BJ (cell line): ENCODE measurements around the gene DLX3. TPM values are rescaled to one million over a fixed set of nuclear protein-coding genes. Genes with fewer than 3 reads are reported as not detected.

ENCODE experiments used
- CTCF ChIA-PET: fragments of 350-600 bp; formaldehyde crosslinking; extraction: SDS; loops from one replicate; lab custom pipeline; 2021; ENCODE audit warnings: antibody characterized with exemption, inconsistent platforms; lab: Yijun Ruan, JAX
- POLR2A ChIA-PET: fragments of 300-600 bp; sonication (Branson Sonifier 250); formaldehyde crosslinking; extraction: SDS; loops from one replicate; lab custom pipeline; 2021; ENCODE audit warnings: antibody characterized with exemption; lab: Charles Lee
- DNase-seq: peaks from one replicate; pipeline ENCODE4 v3.0.0-alpha.2; 2011; ENCODE audit warnings: low read depth
- H3K27me3 ChIP-seq: 2 replicates; pipeline ENCODE4 v1.6.0; 2011; ENCODE audit warnings: low read length; ENCODE audit not compliant: control insufficient read depth, insufficient read depth
- H3K36me3 ChIP-seq: 2 replicates; pipeline ENCODE4 v1.5.1; 2011; ENCODE audit warnings: low read length; ENCODE audit not compliant: control insufficient read depth, insufficient read depth
- H3K4me3 ChIP-seq: 2 replicates; pipeline ENCODE4 v1.5.1; 2011; ENCODE audit warnings: low read depth, mild to moderate bottlenecking, control low read depth, low read length
- polyA plus RNA-seq: library from polyadenylated mRNA; depleted of rRNA; stranded (reverse); fragments of >200 nt; gene quantifications from 2 replicates; pipeline ENCODE4 v1.2.3, GENCODE V29; 2011
- TF ChIP-seq, protein P1 (sequence below): IDR thresholded peaks from 2 replicates; pipeline ENCODE4 v1.5.1; 2011; ENCODE audit warnings: low read depth, mild to moderate bottlenecking, control low read depth, inconsistent platforms, low read length, moderate library complexity; ENCODE audit not compliant: insufficient read depth

Gene DLX3
- polyA plus RNA-seq, 1 experiment: 0.06 TPM

DNA sequence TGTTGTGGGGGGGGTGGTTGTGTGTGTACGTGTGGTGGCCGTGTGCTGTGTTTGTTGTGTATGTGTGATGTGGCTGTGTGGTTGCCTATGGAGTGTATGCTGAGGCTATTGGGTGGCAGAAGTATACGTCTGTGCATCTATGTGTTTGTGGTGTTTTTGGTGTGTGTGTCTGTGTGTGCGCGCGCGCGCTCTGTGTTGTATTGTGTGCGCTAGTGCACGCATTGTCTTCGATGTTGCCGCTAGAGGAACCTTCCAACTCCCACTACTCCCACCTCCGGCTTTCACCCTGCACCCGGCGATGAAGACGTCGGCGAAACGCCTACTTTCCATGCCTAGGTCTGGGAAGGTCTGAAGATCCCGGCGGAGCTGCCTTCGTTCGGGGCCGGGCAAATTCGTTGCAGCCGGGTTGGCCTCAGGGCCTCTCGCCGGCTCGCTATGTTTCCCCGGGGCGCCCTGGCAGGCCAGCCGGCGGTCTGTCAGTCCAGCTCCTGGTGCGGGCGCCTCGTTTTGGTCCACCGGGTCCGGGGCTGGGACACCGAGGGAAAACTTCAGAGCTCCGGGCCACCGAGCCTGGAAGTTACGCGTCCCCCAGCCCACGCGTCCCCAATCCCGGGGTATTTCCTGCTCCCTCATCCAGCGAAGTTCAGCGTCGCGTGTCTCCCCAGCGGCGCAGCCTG, 31.3 kb downstream of the DLX3 start:
- TF ChIP-seq, protein P1, sequence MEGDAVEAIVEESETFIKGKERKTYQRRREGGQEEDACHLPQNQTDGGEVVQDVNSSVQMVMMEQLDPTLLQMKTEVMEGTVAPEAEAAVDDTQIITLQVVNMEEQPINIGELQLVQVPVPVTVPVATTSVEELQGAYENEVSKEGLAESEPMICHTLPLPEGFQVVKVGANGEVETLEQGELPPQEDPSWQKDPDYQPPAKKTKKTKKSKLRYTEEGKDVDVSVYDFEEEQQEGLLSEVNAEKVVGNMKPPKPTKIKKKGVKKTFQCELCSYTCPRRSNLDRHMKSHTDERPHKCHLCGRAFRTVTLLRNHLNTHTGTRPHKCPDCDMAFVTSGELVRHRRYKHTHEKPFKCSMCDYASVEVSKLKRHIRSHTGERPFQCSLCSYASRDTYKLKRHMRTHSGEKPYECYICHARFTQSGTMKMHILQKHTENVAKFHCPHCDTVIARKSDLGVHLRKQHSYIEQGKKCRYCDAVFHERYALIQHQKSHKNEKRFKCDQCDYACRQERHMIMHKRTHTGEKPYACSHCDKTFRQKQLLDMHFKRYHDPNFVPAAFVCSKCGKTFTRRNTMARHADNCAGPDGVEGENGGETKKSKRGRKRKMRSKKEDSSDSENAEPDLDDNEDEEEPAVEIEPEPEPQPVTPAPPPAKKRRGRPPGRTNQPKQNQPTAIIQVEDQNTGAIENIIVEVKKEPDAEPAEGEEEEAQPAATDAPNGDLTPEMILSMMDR: no peak
- H3K4me3 ChIP-seq: no peak overlapping the region
- CTCF ChIA-PET: interaction anchor here (0.7 to 4.2 kb wide), 4 partner anchors 10 to 83 kb away, joined by 3 to 19 read pairs (median 4); no protein-coding TSS in a partner anchor
- POLR2A ChIA-PET: no interaction called here
- peaks cover 55% of the 10 kb centered on the region for H3K27me3 ChIP-seq
- DNase-seq: no peak
- no peaks in the 10 kb centered on the region for H3K36me3 ChIP-seq

DNA sequence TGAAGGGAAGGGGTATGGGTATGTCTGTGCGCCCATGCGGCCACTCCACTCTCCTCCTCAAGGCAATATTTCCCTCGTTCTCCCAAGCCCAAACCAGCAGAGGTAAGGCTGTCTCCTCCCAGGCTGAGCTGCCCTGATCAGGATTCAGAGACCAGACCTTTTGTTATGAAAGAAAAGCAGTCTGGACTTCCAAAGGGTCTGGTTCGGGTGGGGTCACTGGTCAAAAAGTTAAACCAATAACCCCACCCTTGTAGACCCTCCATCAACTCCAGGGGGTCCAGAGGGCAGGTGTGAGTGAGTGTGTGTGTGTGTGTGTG, 31.8 kb downstream of the DLX3 start:
- Histone ChIP-seq H3K4me3 (no peak overlapping the region), H3K36me3 (no peaks in the 10 kb centered on the region), H3K27me3 (peaks cover 55% of the 10 kb centered on the region)
- TF ChIP-seq, protein P1: no peak
- ChIA-PET POLR2A (no interaction called here), CTCF (interaction anchor here (1.1 to 4.2 kb wide), 4 partner anchors 11 to 35 kb away, joined by 4 to 19 read pairs (median 8); no protein-coding TSS in a partner anchor)
- DNase-seq: no peak

DNA sequence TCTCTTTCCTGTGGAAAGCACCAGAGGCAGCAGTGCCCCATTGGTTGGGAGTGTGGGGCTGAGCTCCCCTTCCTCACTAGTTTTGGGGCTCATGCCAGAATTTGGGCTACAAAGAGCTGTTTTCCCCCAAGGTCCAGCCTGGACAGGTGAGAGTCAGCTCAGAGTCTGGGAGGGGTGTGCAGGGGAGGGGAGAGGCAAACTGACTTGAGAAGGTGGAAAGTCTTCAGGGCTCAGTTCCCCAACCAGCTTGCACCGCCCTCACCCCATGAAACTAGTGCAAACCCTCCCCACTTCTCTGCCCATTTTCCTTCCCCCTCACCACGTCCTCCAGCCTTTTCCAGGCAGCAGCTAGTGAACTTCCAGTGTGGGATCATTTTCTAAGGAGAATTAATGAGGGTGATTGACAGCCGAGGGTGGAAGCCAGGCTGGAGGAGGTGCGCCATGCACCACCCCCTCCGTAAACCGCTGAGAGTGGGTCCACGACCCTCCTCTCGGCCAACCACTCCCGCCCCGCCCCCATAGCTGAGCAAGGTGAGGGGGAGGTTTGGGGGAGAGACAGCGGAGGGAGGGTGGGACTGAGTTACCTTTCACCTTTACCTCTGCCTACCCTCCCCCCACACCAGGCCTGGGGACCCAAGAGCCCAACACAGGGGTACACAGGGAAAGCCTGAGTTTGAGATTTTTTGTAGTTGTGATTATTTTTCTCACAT, 32.3 kb downstream of the DLX3 start:
- H3K36me3 ChIP-seq: no peaks in the 10 kb centered on the region
- DNase-seq: no peak
- TF ChIP-seq, protein P1: no peak
- H3K27me3 ChIP-seq: peaks cover 53% of the 10 kb centered on the region
- ChIA-PET CTCF (interaction anchor here (1.4 to 2.3 kb wide), 3 partner anchors 11 to 35 kb away, joined by 5 to 11 read pairs (median 8); no protein-coding TSS in a partner anchor), POLR2A (no interaction called here)
- no peak overlapping the region for H3K4me3 ChIP-seq

DNA sequence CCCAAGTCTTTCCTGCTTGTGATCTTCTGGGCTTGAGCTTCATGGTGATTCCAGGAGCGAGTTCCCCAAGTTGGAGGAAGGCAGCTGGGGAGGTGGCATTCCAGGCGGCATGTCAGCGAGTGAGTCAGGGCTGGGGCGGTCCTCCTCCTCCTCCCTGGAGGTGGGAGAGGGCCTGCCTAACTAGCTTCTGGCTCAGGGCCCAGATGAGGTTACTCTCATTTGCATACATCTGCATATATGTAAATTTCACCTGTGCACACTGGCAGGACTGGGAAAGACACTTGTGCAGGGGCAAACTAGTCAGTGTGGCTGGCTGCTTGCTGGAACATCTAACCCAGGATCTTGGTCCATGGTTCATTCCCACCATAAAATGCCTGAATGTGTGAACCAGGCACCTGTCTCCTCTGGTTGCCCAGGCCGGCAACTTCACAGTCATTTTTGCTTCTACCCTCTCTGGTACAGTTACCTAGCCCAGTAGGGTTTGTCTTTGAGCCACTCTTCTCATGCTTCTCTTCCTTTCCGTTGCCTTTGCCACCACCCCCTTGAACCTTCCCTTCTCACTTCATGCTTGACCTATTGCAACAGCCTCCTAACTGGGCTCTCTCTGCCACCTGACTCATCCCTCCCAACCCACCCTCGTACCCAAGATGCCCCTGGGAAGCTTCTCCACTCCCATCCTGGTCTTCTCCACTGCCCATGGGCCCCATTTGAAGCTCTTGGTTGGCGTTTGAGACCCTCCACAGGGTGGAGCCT, 35.7 kb downstream of the DLX3 start:
- POLR2A ChIA-PET: no interaction called here
- Histone ChIP-seq H3K27me3 (peaks cover 26% of the 10 kb centered on the region), H3K36me3 (no peaks in the 10 kb centered on the region), H3K4me3 (no peak overlapping the region)
- CTCF ChIA-PET: interaction anchor here (0.7 kb wide), 1 partner anchor 37 kb away, joined by 4 read pairs; no protein-coding TSS in a partner anchor
- TF ChIP-seq, protein P1: no peak
- no peak for DNase-seq

DNA sequence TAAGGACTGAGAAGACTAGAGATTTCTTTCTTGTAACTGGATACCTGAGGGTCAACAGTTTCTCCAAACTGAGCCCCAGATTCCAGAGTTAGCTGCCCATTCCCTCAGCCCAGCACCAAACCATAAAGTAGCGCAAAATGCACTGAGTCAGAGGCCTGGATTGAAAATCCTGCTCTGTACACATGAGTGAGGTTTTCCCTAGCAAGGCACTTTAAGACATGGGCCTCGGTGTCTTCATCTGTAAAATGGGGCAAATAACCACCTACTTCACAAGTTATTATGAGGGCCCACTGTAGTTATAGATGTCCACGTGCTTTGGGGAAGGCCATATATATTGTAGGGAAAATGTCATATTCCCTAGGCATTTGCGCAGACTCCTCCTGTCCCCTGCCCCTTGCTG, 36.3 kb downstream of the DLX3 start:
- no peak for DNase-seq
- TF ChIP-seq, protein P1: no peak
- ChIA-PET POLR2A (no interaction called here), CTCF (no interaction called here)
- no peaks in the 10 kb centered on the region for H3K36me3 ChIP-seq
- peaks cover 20% of the 10 kb centered on the region for H3K27me3 ChIP-seq
- no peak overlapping the region for H3K4me3 ChIP-seq
